HG03135 (cell line): Measurements from ENCODE around the gene SLC9A9.
"Not testable (repeated sequence)": the region's sequence is repeated elsewhere in the genome, so short reads cannot be mapped to it uniquely, and the experiment has no call there.

Source experiments
- ATAC-seq: cut with Tn5 transposase; IDR thresholded peaks from one replicate; pipeline ENCODE4 v1.9.1; 2021; ENCODE audit warnings: mild to moderate bottlenecking, moderate library complexity; ENCODE audit not compliant: unreplicated experiment

The SLC9A9 gene

GRCh38 chr3:143309705-143310104 lies 538.6 kb downstream of the SLC9A9 start:
- no peak for ATAC-seq

GRCh38 chr3:143307613-143308183 lies 540.6 kb downstream of the SLC9A9 start:
- ATAC-seq: no peak

GRCh38 chr3:143306407-143306806 lies 541.9 kb downstream of the SLC9A9 start:
- ATAC-seq: no peak

- ATAC-seq: no peak
These were observed 545.6 kb downstream of the SLC9A9 start for GRCh38 chr3:143302638-143303171.

GRCh38 chr3:143301031-143301901 lies 547.0 kb downstream of the SLC9A9 start:
- ATAC-seq: no peak

GRCh38 chr3:143298886-143299535 lies 549.3 kb downstream of the SLC9A9 start:
- no peak for ATAC-seq

GRCh38 chr3:143298380-143298779 lies 549.9 kb downstream of the SLC9A9 start:
- ATAC-seq: no peak

GRCh38 chr3:143295201-143296080 lies 552.8 kb downstream of the SLC9A9 start:
- no peak for ATAC-seq

GRCh38 chr3:143294188-143294587 lies 554.1 kb downstream of the SLC9A9 start:
- ATAC-seq: no peak

- ATAC-seq: no peak
These were observed 556.3 kb downstream of the SLC9A9 start for GRCh38 chr3:143291836-143292447.

GRCh38 chr3:143288944-143289343 lies 559.3 kb downstream of the SLC9A9 start:
- ATAC-seq: no peak

GRCh38 chr3:143287403-143287802 lies 560.9 kb downstream of the SLC9A9 start:
- ATAC-seq: no peak

GRCh38 chr3:143286392-143287010 lies 561.8 kb downstream of the SLC9A9 start:
- ATAC-seq: no peak

- ATAC-seq: no peak
These were observed 564.7 kb downstream of the SLC9A9 start for GRCh38 chr3:143283432-143284128.

- ATAC-seq: no peak
These were observed 567.3 kb downstream of the SLC9A9 start for GRCh38 chr3:143280984-143281383.

- not testable (repeated sequence) for ATAC-seq
These were observed 568.7 kb downstream of the SLC9A9 start for GRCh38 chr3:143279567-143279966.

- ATAC-seq: no peak
These were observed 569.5 kb downstream of the SLC9A9 start for GRCh38 chr3:143278721-143279120.

- no peak for ATAC-seq
These were observed 570.7 kb downstream of the SLC9A9 start for GRCh38 chr3:143277531-143277930.

GRCh38 chr3:143276592-143276991 lies 571.7 kb downstream of the SLC9A9 start:
- peak; percentile 84 for ATAC-seq
